NCI-H2196 (cell line): ENCODE results near the gene C2orf69.

Experiments
- DNase-seq: peaks from one replicate; lab custom pipeline; 2025; ENCODE audit not compliant: unreplicated experiment; lab: John Stamatoyannopoulos, UW

C2orf69 gene

DNA sequence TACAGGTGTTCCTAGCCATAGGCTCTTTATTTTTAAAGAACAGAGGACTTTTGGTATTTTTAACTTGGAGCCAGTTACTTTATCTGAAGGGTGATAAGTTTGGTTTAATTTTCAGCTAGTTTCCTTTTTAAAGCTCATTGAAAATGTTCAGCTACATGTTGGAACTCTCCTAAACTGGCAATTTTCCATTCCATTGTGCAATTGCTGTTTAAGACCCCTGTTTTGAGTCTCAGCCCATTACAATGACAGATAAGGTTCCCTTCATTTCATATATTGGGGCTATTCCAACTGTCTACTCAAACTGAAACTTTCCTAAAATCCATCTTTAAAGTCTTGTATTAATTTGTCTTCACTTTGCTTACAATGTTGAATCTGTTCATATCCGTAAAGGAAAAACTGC is 55.9 kb downstream of the C2orf69 start:
- no peak for DNase-seq

DNA sequence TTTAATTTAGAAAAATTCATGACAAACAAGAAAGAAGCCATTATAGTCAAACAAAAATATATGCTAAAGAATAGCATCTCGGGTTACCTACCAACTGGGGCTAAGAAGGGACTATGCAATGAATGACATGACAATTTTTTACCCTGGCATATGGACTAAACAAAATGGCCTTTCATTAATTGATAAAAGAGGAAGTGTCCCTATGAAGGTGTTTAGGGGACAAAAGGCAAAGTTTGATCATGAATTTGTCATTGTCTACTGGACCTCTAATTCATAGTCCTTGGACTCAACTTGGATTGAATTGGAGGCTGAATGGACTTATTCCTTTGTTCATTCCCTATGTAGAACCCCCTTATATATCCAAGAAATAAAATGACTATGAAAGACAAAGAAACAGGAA is 57.0 kb downstream of the C2orf69 start:
- no peak for DNase-seq

DNA sequence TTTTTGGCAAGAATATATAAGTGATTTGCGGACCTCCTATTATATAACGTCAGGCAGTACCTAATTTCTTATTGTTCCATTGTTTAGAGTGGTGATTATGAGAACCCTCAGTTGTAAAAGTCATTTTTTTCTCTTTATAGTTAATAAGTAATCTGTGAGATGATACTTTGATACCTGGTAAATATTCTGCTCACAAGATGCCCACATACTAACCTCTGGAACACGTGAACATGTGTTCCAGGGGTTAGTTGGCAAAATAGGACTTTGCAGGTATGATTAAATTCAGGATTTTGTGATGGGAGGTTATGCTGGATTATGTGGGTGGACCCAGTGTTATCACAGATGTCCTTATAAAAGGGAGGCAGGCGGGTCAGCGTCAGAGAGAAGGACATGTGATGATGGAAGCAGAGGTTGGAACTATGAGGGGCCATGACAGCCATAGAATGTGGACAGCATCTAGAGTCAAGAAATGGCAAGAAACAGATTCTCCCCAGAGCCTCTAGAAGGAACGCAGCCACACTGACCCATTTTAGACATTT is 61.1 kb downstream of the C2orf69 start:
- DNase-seq = no peak

DNA sequence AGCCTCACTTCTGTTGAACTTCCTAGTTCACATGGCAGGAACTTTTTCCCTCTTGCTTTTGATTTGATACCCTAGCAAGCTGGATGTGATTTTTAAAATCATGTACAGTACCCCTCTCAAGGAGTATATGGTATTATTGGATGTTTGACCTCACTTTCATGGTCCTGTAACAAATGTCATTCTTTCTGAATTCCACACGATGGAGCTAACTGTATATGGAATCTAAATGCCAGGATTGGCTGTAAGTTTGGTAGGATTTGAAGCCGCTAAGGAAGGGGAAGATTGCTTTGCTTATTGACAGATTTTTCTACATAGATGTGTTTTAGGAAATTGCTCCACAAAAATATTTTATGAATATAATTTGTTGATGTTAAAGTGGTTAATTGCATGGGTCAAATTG is 62.6 kb downstream of the C2orf69 start:
- peak; percentile 8 for DNase-seq

DNA sequence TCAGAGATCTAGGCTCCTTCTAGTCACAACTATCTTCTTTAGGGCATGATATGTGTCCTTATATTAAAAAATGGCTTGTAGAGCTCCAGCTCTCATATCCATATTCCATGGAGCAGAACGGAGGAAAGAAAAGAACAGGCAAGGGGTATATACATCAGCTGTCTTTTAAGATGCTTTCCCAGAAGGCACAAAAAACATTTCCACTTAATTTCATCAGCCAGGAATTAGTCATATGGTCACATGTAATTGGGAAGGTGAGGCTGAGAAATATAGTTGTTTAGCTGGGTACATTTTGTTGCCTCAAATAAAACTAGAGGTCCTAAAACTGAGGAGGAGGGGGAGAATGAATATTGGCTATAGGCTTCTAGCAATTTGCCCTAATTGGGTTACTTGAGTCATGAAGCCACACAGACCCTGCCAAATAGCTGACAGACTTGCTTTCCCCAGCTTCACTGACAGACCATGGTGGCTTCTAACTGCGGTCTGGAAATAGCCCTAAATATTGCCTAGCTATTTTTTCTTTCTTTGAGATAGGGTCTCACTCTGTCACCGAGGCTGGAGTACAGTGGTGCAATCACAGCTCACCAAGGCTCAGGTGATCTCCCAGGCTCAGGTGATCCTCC is 64.3 kb downstream of the C2orf69 start:
- DNase-seq = no peak
